ENCODE measurements around the gene TMPRSS9.

The TMPRSS9 gene

GRCh38 chr19:2333807-2334211, 26.3 kb upstream of the TMPRSS9 start:
- no peaks in the 10 kb centered on the region for H3K27me3 ChIP-seq (ENCODE audit: control insufficient read depth, insufficient read depth, low read length)
- no peaks in the 10 kb centered on the region for H3K36me3 ChIP-seq (ENCODE audit: control insufficient read depth, insufficient read depth, low read length)
- H3K4me1 ChIP-seq: peaks cover 38% of the 10 kb centered on the region
- H3K9ac ChIP-seq: no peak overlapping the region
- peaks cover 51% of the 10 kb centered on the region for H3K79me2 ChIP-seq
- H3K27ac ChIP-seq: peak overlapping the region; percentile 58
- H3K4me2 ChIP-seq (ENCODE audit: low read length): no peak overlapping the region
- no peak overlapping the region for H3K4me3 ChIP-seq (ENCODE audit: low read depth, low read length)
- no peak for TF ChIP-seq CTCF (IDR thresholded peaks at IDR 0.05)
- no peak overlapping the region for H2AFZ ChIP-seq
- no peaks in the 10 kb centered on the region for H3K9me3 ChIP-seq (ENCODE audit: control insufficient read depth, low read length)

GRCh38 chr19:2334426-2334825, 25.6 kb upstream of the TMPRSS9 start:
- Histone ChIP-seq H3K4me1 (peaks cover 38% of the 10 kb centered on the region), H3K27ac (no peak overlapping the region), H2AFZ (no peak overlapping the region), H3K4me3 (ENCODE audit: low read depth, low read length) (no peak overlapping the region), H3K9me3 (ENCODE audit: control insufficient read depth, low read length) (no peaks in the 10 kb centered on the region), H3K27me3 (ENCODE audit: control insufficient read depth, insufficient read depth, low read length) (no peaks in the 10 kb centered on the region), H3K9ac (no peak overlapping the region), H3K79me2 (peaks cover 45% of the 10 kb centered on the region), H3K36me3 (ENCODE audit: control insufficient read depth, insufficient read depth, low read length) (no peaks in the 10 kb centered on the region), H3K4me2 (ENCODE audit: low read length) (no peak overlapping the region)
- no peak for TF ChIP-seq CTCF (IDR thresholded peaks at IDR 0.05)

- no peak overlapping the region for H3K27ac ChIP-seq
- H3K27me3 ChIP-seq (ENCODE audit: control insufficient read depth, insufficient read depth, low read length): no peaks in the 10 kb centered on the region
- H3K4me1 ChIP-seq: peaks cover 32% of the 10 kb centered on the region
- H2AFZ ChIP-seq: no peak overlapping the region
- H3K36me3 ChIP-seq (ENCODE audit: control insufficient read depth, insufficient read depth, low read length): no peaks in the 10 kb centered on the region
- no peak overlapping the region for H3K4me2 ChIP-seq (ENCODE audit: low read length)
- H3K79me2 ChIP-seq: peaks cover 37% of the 10 kb centered on the region
- no peak for TF ChIP-seq CTCF (IDR thresholded peaks at IDR 0.05)
- H3K4me3 ChIP-seq (ENCODE audit: low read depth, low read length): no peak overlapping the region
- H3K9ac ChIP-seq: no peak overlapping the region
- no peaks in the 10 kb centered on the region for H3K9me3 ChIP-seq (ENCODE audit: control insufficient read depth, low read length)
These were observed 24.8 kb upstream of the TMPRSS9 start for GRCh38 chr19:2334986-2335846.

DNA sequence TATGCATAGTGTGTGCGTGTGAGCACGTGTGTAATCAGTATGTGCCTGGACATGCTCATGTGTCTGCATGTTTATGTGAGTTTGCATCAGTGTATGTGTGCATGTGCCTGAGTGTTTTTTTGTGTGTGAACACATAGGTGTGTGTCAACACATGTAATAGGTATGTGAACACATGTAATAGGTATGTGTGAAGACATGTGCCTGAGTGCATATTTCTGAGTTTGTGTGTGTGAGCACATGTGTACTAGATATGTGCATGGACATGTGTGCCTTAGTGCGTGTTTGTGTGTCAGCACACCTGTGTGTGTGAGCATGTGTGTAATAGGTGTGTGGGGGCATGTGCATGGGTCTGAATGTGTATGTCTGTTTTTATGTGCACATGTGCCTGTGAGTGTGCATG, 24.2 kb upstream of the TMPRSS9 start:
- no peak overlapping the region for H3K4me3 ChIP-seq (ENCODE audit: low read depth, low read length)
- H3K27ac ChIP-seq: no peak overlapping the region
- no peak overlapping the region for H2AFZ ChIP-seq
- H3K9me3 ChIP-seq (ENCODE audit: control insufficient read depth, low read length): no peaks in the 10 kb centered on the region
- no peak for TF ChIP-seq CTCF (IDR thresholded peaks at IDR 0.05)
- H3K36me3 ChIP-seq (ENCODE audit: control insufficient read depth, insufficient read depth, low read length): no peaks in the 10 kb centered on the region
- H3K79me2 ChIP-seq: peaks cover 32% of the 10 kb centered on the region
- no peak overlapping the region for H3K9ac ChIP-seq
- H3K4me2 ChIP-seq (ENCODE audit: low read length): no peak overlapping the region
- peaks cover 27% of the 10 kb centered on the region for H3K4me1 ChIP-seq
- no peaks in the 10 kb centered on the region for H3K27me3 ChIP-seq (ENCODE audit: control insufficient read depth, insufficient read depth, low read length)
